WERI-Rb-1 (cell line): ENCODE results near the gene DHX58.
"Not testable (repeated sequence)": the region's sequence is repeated elsewhere in the genome, so short reads cannot be mapped to it uniquely, and the experiment has no call there.

Experiments
- DNase-seq: peaks from one replicate; pipeline ENCODE4 v3.0.0-alpha.2; 2020
- H3K27ac ChIP-seq: fragments of 250-450 bp; sonication (Bioruptor Pico); 2 replicates; pipeline ENCODE4 v1.5.1; 2020; ENCODE audit warnings: mild to moderate bottlenecking, moderate library complexity
- H3K27me3 ChIP-seq: fragments of 250-450 bp; sonication (Bioruptor Pico); 2 replicates; pipeline ENCODE4 v1.5.1; 2021; ENCODE audit warnings: mild to moderate bottlenecking, low read depth, moderate library complexity; ENCODE audit not compliant: insufficient read depth, severe bottlenecking
- H3K36me3 ChIP-seq: fragments of 250-450 bp; sonication (Bioruptor Pico); 2 replicates; pipeline ENCODE4 v1.5.1; 2020; ENCODE audit warnings: mild to moderate bottlenecking, moderate library complexity
- H3K4me3 ChIP-seq: 2 replicates; pipeline ENCODE4 v1.5.1; 2011; ENCODE audit warnings: low read depth, mild to moderate bottlenecking, control low read depth, low read length
- H3K9me3 ChIP-seq: fragments of 250-450 bp; sonication (Bioruptor Pico); 2 replicates; pipeline ENCODE4 v1.5.1; 2021; ENCODE audit warnings: mild to moderate bottlenecking, moderate library complexity; ENCODE audit not compliant: severe bottlenecking
- TF ChIP-seq, protein P1 (sequence below): IDR thresholded peaks from 2 replicates; pipeline ENCODE4 v1.5.1; 2011; ENCODE audit warnings: low read depth, mild to moderate bottlenecking, control low read depth, inconsistent platforms, low read length

The DHX58 gene

DNA sequence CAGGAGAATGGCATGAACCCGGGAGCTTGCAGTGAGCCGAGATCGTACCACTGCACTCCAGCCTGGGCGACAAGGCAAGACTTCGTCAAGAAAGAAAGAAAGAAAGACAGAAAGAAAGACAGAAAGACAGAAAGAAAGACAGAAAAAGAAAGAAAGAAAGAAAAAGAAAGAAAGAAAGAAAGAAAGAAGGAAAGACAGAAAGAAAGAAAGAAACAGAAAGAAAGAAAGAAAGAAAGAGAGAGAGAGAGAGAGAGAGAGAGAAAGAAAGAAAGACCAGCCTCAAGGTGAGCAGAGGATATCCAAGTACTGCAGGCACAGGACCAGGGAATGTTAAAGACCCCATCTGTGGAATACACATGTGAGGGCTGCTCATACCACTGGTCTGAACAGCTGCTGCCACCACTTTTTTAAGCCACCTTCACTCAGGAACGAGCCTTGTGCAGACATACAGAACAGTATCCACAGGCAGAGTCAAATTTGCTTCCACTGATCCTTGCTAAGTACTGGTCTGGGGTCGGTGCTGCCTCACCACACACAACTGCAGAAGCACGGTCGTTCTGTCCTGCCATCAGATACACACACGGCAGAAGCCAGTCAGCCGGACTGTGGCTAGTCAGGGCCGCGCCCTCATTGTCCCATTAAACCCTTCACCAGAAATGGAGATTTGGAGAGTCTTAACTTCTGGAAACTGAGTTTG, 34.5 kb upstream of the DHX58 start:
- TF ChIP-seq, protein P1, sequence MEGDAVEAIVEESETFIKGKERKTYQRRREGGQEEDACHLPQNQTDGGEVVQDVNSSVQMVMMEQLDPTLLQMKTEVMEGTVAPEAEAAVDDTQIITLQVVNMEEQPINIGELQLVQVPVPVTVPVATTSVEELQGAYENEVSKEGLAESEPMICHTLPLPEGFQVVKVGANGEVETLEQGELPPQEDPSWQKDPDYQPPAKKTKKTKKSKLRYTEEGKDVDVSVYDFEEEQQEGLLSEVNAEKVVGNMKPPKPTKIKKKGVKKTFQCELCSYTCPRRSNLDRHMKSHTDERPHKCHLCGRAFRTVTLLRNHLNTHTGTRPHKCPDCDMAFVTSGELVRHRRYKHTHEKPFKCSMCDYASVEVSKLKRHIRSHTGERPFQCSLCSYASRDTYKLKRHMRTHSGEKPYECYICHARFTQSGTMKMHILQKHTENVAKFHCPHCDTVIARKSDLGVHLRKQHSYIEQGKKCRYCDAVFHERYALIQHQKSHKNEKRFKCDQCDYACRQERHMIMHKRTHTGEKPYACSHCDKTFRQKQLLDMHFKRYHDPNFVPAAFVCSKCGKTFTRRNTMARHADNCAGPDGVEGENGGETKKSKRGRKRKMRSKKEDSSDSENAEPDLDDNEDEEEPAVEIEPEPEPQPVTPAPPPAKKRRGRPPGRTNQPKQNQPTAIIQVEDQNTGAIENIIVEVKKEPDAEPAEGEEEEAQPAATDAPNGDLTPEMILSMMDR = no peak
- Histone ChIP-seq H3K27ac (no peak overlapping the region), H3K36me3 (peaks cover 75% of the 10 kb centered on the region), H3K4me3 (no peak overlapping the region), H3K27me3 (no peaks in the 10 kb centered on the region), H3K9me3 (no peaks in the 10 kb centered on the region)
- DNase-seq = no peak

DNA sequence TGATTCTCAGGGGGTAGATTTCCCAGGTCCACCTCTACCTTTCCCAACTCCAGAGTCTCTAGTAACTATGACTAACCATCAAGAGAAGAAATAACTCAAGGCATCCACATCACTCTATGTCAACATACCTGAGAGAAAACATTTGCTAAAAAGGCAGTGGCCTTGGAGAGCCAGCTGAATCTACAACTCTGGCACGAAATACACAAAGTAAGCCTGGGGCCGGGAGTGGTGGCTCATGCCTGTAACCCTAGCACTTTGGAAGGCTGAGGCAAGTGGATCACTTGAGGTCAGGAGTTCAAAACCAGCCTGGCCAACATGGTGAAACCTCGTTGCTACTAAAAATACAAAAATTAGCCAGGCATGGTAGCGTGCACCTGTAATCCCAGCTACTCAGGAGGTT, 30.6 kb upstream of the DHX58 start:
- not testable (repeated sequence) for DNase-seq, H3K9me3 ChIP-seq, H3K27me3 ChIP-seq, H3K27ac ChIP-seq, H3K4me3 ChIP-seq
- peaks cover 64% of the 10 kb centered on the region for H3K36me3 ChIP-seq

DNA sequence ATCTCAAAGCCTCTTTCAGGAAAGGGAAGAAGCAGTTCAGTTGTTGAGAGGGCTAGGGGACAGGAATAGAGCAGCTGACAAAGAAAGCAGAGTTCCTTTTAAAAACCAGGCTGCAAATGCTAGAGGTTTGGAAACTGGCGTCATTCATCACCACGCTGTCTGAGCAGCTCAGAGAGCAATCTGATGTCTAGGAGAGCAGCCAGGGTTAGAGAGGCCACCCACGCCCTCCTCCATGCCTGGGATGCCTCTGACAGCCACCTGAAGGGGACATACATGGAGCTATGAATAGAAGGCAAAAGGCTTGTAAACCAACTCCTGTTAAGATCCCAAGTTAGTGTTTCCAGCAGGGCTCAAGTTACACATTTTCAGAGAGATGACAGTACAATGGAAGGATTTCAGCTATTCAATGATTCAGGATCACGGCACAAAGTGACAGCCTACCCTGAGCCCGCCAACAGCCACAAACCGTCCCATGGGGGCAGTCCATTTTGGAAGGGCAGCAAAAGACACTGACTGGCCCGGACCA, 29.9 kb upstream of the DHX58 start:
- H3K36me3 ChIP-seq = peaks cover 59% of the 10 kb centered on the region
- no peaks in the 10 kb centered on the region for H3K9me3 ChIP-seq
- no peak overlapping the region for H3K27ac ChIP-seq
- H3K27me3 ChIP-seq = no peaks in the 10 kb centered on the region
- TF ChIP-seq, protein P1 = no peak
- H3K4me3 ChIP-seq = no peak overlapping the region
- DNase-seq = no peak

DNA sequence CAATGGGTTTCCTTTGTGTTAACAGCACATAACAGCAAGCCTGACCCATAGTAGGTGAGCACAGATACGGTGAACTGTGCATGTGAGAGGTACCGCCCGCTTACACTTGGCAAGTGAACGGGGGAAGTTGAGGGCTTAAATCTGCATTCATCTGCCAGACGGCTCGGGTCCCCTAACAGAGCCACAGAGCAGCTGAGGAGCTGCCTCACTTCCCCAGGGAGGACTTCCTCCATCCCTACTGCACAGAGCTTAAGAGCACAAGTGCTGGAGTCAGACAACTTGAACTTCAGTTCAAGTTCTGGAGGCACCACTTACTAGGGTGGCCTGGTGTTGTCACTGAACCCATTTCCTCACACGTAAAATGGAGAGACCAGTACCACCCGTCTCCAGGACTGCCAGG, 28.9 kb upstream of the DHX58 start:
- Histone ChIP-seq H3K9me3 (no peaks in the 10 kb centered on the region), H3K27me3 (no peaks in the 10 kb centered on the region), H3K36me3 (peaks cover 61% of the 10 kb centered on the region), H3K4me3 (no peak overlapping the region), H3K27ac (no peak overlapping the region)
- TF ChIP-seq, protein P1 = no peak
- DNase-seq = no peak

DNA sequence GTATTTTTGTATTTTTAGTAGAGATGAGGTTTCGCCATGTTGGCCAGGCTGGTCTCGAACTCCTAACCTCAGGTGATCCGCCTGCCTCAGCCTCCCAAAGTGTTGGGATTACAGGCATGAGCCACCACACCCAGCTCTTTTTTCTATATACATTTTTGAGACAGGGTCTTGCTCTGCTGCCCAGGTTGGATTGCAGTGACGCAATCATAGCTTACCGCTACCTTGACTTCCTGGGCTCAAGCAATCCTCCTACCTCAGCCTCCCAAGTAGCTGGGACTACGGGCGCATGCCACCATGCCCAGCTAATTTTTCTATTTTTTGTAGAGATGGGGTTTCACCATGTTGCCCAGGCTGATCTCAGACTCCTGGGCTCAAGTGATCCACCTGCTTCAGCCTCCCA, 28.2 kb upstream of the DHX58 start:
- not testable (repeated sequence) for DNase-seq, H3K27me3 ChIP-seq, H3K27ac ChIP-seq, H3K9me3 ChIP-seq, H3K4me3 ChIP-seq
- peaks cover 60% of the 10 kb centered on the region for H3K36me3 ChIP-seq

DNA sequence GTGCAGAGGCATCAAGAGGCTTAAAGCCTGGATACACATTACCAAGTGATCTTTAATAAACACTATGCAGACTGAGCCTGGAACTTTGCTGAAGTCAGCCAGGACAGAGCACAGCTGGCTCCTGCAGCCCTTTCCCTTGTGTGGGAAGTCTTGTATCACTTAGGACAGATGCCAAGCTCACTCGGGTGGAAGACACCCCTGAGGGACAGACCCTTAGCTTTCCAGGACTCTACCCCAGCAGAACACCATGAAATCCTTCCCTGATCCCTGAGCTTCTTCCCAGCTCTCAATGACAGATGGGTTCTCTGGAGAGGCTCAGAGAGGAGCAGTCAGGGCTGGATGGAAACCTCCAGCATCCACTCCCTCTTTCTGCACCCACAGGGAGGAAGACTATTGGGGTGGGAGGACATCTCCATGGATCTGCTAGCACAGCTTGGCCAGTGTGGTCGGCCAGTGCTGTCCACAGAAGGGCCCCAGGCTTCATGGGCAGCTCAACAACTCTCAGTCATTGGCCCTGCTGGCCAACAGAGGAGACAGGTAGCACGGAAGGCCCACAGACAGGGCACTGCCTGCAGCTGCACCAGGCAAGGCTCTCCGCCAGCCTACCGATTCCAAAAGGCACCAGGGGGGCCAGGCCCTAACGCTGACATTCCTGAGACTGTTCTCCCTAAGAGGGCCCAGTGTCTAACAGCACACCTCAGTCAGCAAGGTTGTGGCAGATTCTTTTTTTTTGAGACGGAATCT, 26.4 kb upstream of the DHX58 start:
- Histone ChIP-seq H3K27ac (no peak overlapping the region), H3K9me3 (no peaks in the 10 kb centered on the region), H3K4me3 (no peak overlapping the region), H3K36me3 (peaks cover 55% of the 10 kb centered on the region), H3K27me3 (no peaks in the 10 kb centered on the region)
- DNase-seq = no peak
- TF ChIP-seq, protein P1 = no peak
